ENCODE data around the gene ANKLE1.

DNA sequence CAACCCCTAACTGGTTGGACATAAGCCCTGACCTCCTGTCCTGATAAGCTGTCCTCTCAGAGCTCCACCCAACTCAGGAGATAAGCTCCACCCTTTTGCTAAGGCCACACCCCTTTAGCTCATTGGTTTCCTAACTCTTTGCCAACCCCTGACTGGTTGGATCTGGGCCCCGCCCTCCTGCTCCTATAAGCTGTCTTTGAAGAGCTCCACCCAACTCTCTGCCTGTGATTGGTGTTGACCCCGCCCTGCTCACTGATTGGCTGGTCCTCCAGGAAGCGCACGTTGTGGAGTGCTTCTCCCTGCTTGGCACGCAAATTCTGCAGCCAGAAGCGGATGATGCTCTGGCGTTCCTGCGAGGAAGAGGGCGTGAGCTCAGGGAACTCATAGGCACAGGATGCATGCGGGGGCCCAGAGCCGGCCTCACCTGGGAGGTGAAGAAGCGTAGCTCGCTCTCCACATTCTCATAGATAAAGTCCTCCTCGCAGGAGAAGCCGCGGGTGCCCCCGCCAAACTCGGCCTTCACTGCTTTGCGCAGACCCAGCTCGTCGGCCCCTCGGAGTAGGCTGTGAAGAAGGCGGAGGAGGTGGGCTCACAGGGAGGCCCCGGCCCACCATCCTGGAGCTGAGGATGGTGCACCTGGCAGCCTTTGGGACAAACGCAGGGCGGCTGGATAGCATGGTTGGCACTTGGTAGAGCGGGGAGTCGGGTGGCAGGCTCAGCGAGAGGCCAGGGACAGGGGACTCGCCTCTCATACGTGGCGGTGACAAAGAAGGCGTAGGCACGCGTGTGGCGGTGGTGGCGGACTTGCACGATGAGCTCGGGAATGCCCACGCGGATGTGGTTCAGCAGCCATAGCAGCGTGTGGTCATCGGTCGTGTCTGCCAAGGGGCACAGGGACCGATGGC, 51.2 kb downstream of the ANKLE1 start:
- TF ChIP-seq, protein P1, sequence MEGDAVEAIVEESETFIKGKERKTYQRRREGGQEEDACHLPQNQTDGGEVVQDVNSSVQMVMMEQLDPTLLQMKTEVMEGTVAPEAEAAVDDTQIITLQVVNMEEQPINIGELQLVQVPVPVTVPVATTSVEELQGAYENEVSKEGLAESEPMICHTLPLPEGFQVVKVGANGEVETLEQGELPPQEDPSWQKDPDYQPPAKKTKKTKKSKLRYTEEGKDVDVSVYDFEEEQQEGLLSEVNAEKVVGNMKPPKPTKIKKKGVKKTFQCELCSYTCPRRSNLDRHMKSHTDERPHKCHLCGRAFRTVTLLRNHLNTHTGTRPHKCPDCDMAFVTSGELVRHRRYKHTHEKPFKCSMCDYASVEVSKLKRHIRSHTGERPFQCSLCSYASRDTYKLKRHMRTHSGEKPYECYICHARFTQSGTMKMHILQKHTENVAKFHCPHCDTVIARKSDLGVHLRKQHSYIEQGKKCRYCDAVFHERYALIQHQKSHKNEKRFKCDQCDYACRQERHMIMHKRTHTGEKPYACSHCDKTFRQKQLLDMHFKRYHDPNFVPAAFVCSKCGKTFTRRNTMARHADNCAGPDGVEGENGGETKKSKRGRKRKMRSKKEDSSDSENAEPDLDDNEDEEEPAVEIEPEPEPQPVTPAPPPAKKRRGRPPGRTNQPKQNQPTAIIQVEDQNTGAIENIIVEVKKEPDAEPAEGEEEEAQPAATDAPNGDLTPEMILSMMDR (IDR thresholded peaks at IDR 0.05; ENCODE audit: poor library complexity): no peak
- TF ChIP-seq EZH2phosphoT487 (IDR thresholded peaks at IDR 0.05; ENCODE audit: low read depth, severe bottlenecking, unreplicated experiment): no peak
- no peak for TF ChIP-seq EZH2 (IDR thresholded peaks at IDR 0.05; ENCODE audit: borderline replicate concordance)

Data from hepatocyte (in vitro differentiated cells).